K562 (cell line): ENCODE data around the gene SRRM5. TPM values are rescaled to one million over a fixed set of nuclear protein-coding genes. Genes with fewer than 3 reads are reported as not detected.

ENCODE experiments used
- ARID2 ChIP-seq: fragments of 450-650 bp; IDR thresholded peaks from 2 replicates; pipeline ENCODE4 v1.6.1; 2017; ENCODE audit warnings: antibody characterized with exemption, mild to moderate bottlenecking
- CREB3L1 ChIP-seq: fragments of 450-650 bp; IDR thresholded peaks from 2 replicates; pipeline ENCODE4 v1.6.1; 2014; ENCODE audit warnings: low read depth, mild to moderate bottlenecking, moderate library complexity, borderline replicate concordance
- E2F4 ChIP-seq: sonication (generic); formaldehyde crosslinking; IDR thresholded peaks from 2 replicates; pipeline ENCODE4 v1.8.0; 2022; ENCODE audit warnings: mild to moderate bottlenecking, low read depth, missing genetic modification reagents
- EP300 ChIP-seq: IDR thresholded peaks from 2 replicates; pipeline ENCODE4 v1.6.1; 2012; ENCODE audit warnings: low read length, improper control_type of control experiment
- GATAD2A ChIP-seq: fragments of 450-650 bp; IDR thresholded peaks from 2 replicates; pipeline ENCODE4 v1.6.1; 2017
- HDGF ChIP-seq: fragments of 450-650 bp; IDR thresholded peaks from 2 replicates; pipeline ENCODE4 v1.6.1; 2016
- HOMEZ ChIP-seq: fragments of 250-450 bp; sonication (Bioruptor Pico); IDR thresholded peaks from 2 replicates; pipeline ENCODE4 v1.4.0; 2020; ENCODE audit warnings: mild to moderate bottlenecking, moderate library complexity
- KHSRP ChIP-seq: fragments of 450-650 bp; IDR thresholded peaks from 2 replicates; pipeline ENCODE4 v1.6.1; 2017
- LCOR ChIP-seq: sonication (generic); formaldehyde crosslinking; IDR thresholded peaks from 2 replicates; pipeline ENCODE4 v1.8.0; 2022; ENCODE audit warnings: mild to moderate bottlenecking, missing genetic modification reagents
- NFATC3 ChIP-seq: fragments of 450-650 bp; IDR thresholded peaks from 2 replicates; pipeline ENCODE4 v1.6.1; 2017; ENCODE audit warnings: mild to moderate bottlenecking
- PML ChIP-seq: IDR thresholded peaks from 2 replicates; pipeline ENCODE4 v1.6.1; 2012; ENCODE audit warnings: low read length, inconsistent platforms
- SMARCE1 ChIP-seq: fragments of 450-650 bp; IDR thresholded peaks from 2 replicates; pipeline ENCODE4 v1.7.1; 2016; ENCODE audit warnings: mild to moderate bottlenecking
- SPI1 ChIP-seq: IDR thresholded peaks from 2 replicates; pipeline ENCODE4 v1.6.1; 2011; ENCODE audit warnings: low read depth, low read length, control low read depth, borderline replicate concordance
- STAG1 ChIP-seq: sonication (generic); formaldehyde crosslinking; IDR thresholded peaks from 2 replicates; pipeline ENCODE4 v1.5.0; 2020; ENCODE audit warnings: missing genetic modification reagents, borderline replicate concordance
- STAT5A ChIP-seq: IDR thresholded peaks from 2 replicates; pipeline ENCODE4 v1.6.1; 2012; ENCODE audit warnings: low read length, inconsistent platforms, borderline replicate concordance
- TCF3 ChIP-seq: sonication (generic); formaldehyde crosslinking; IDR thresholded peaks from 2 replicates; pipeline ENCODE4 v1.4.0; 2020; ENCODE audit warnings: mild to moderate bottlenecking, missing genetic modification reagents
- ZC3H8 ChIP-seq: fragments of 450-650 bp; IDR thresholded peaks from 2 replicates; pipeline ENCODE4 v1.6.1; 2017
- ZNF589 ChIP-seq: fragments of 200-800 bp; sonication (Bioruptor generic); IDR thresholded peaks from 2 replicates; pipeline ENCODE4 v1.6.1; 2016; ENCODE audit warnings: low read depth, missing genetic modification characterization, missing compliant biosample characterization
- polyA plus RNA-seq, 8 experiments: library from polyadenylated mRNA; depleted of rRNA in 4 of 8; stranded (reverse) in 5 of 8; unstranded in 3 of 8; fragments of >200 nt; fragmentation: Nextera tagmentation in 2 of 8; fragmentation: Illumina TruSeq in 1 of 8; extraction: Ambion mirVana in 2 of 8; extraction: Trizol in 1 of 8; gene quantifications; 2 replicates each; pipeline versions ENCODE4 v1.2.1 to v1.2.3, GENCODE V29; 2011 to 2014; ENCODE audit warnings: inconsistent platforms in 1 of 8, missing spikeins in 1 of 8
- total RNA-seq, 7 experiments: library from RNA; depleted of rRNA in 6 of 7; stranded (reverse); fragments of >200 nt in 6 of 7; fragmentation: Illumina TruSeq in 2 of 7; extraction: Trizol in 2 of 7; gene quantifications; 2 replicates each; pipeline versions ENCODE4 v1.2.1 to v1.2.3, GENCODE V29; 2011 to 2021; ENCODE audit warnings: low replicate concordance in 1 of 7

Gene SRRM5
- total and polyA plus RNA-seq, 9 of the 15 experiments (the other 6 are each of a cell fraction or from before 2014, with no cell fraction given): 0.09 to 0.45 (median 0.18) TPM; not detected in 2

- TF ChIP-seq STAG1 (CRISPR knock-in tag): no peak
- TF ChIP-seq LCOR (CRISPR knock-in tag): 0 out of 2 replicates have a peak, but pooled peaks have one; percentile 23
- TF ChIP-seq GATAD2A: 0 out of 2 replicates have a peak, but pooled peaks have one; percentile 38
- 0 out of 2 replicates have a peak, but pooled peaks have one; percentile 4 for TF ChIP-seq SPI1
- no peak for TF ChIP-seq HOMEZ
- 0 out of 2 replicates have a peak, but pooled peaks have one; percentile 18 for TF ChIP-seq PML
- TF ChIP-seq ZC3H8: no peak
- peak; percentile 73 for TF ChIP-seq SMARCE1
- no peak for TF ChIP-seq ARID2
- peak; percentile 49; the same call in 1 of the 2 replicates for TF ChIP-seq EP300
- TF ChIP-seq HDGF: no peak
- 0 out of 2 replicates have a peak, but pooled peaks have one; percentile 7 for TF ChIP-seq E2F4 (CRISPR knock-in tag)
- TF ChIP-seq NFATC3: no peak
- TF ChIP-seq TCF3 (CRISPR knock-in tag): peak; percentile 41; the same call in 1 of the 2 replicates
- peak; percentile 19; the same call in 1 of the 2 replicates for TF ChIP-seq ZNF589 (CRISPR knock-in tag)
- TF ChIP-seq STAT5A: peak; percentile 18; the same call in 1 of the 2 replicates
- no peak for TF ChIP-seq KHSRP
- 0 out of 2 replicates have a peak, but pooled peaks have one; percentile 5 for TF ChIP-seq CREB3L1
Observed at GRCh38 chr19:43620061-43621001, 8.4 kb downstream of the SRRM5 start (continued).
